Cardiac muscle cell (in vitro differentiated cells and primary cell): ENCODE measurements around the gene CKAP2L. TPM values are rescaled to one million over a fixed set of nuclear protein-coding genes. Genes with fewer than 3 reads are reported as not detected.

Experiments
- DNase-seq, 2 donors: peaks; one replicate each; pipeline versions ENCODE4 v3.0.0 to v3.0.0-alpha.2; 2010 to 2017; ENCODE audit warnings: low read depth in 1 of 2, low spot score in 1 of 2
- H3K27ac ChIP-seq: fragments of 200-600 bp; sonication (generic); 2 replicates; pipeline ENCODE4 v1.5.1; 2016
- H3K27me3 ChIP-seq: fragments of 200-600 bp; sonication (generic); 2 replicates; pipeline ENCODE4 v1.6.0; 2016; ENCODE audit warnings: control low read depth
- H3K36me3 ChIP-seq: fragments of 200-600 bp; sonication (generic); 2 replicates; pipeline ENCODE4 v1.5.1; 2016; ENCODE audit warnings: control low read depth
- H3K4me1 ChIP-seq: fragments of 200-600 bp; sonication (generic); 2 replicates; pipeline ENCODE4 v1.8.1; 2017; ENCODE audit warnings: low read depth, mild to moderate bottlenecking, mixed run types
- H3K4me3 ChIP-seq: fragments of 200-600 bp; sonication (generic); 2 replicates; pipeline ENCODE4 v1.5.1; 2016; ENCODE audit warnings: mild to moderate bottlenecking
- H3K9me3 ChIP-seq: fragments of 200-600 bp; sonication (generic); 2 replicates; pipeline ENCODE4 v1.5.1; 2017; ENCODE audit warnings: low read depth, mild to moderate bottlenecking, control low read depth
- polyA plus RNA-seq: library from polyadenylated mRNA; unstranded; fragments of >200 nt; fragmentation: Nextera tagmentation; extraction: Ambion mirVana; gene quantifications from 2 replicates; pipeline ENCODE4 v1.2.1, GENCODE V29; 2016
- total RNA-seq: library from RNA; depleted of rRNA; stranded (reverse); fragments of >200 nt; gene quantifications from 2 replicates; pipeline ENCODE4 v1.2.3, GENCODE V29; 2016
- TF ChIP-seq, protein P1 (sequence below): IDR thresholded peaks from 2 replicates; pipeline ENCODE4 v1.5.1; 2012; ENCODE audit warnings: low read depth, mild to moderate bottlenecking, low read length

CKAP2L gene
- total and polyA plus RNA-seq, 2 experiments from 2014 or later: 4.0 to 13.7 TPM

DNA sequence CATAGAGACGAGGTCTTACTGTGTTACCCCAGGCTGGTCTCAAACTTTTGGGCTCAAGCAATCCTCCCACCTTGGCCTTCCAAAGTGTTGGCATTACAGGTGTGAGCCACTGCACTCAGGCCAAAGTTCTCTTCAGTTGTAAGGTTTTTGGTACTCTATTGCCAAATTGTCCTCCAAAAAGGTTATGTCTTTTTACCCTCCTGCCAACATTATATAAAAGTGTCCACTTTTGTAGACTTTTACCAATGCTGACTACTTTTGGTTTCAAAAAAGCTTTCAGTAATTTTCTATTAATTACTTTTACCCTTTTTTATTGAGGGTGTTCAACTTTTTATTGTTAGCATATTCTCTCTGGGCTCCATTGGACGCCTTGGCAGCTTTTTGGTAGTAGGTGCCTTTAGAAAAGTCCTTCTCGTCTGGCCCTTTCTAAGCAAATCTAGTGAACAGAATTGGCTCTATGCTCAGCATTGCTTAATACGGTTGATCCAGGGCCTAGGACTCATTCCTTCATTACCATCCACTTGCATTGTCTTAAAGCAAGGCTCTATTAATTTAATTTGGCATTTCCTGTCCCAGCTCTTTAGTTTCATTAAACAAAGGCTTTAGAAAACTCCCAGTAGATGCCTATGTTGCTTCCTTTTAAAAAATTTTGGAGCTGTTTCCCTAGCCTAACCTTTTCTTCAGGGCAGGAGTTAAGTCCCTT, 36.6 kb upstream of the CKAP2L start:
- Histone ChIP-seq H3K4me1 (no peaks in the 10 kb centered on the region), H3K27ac (no peak overlapping the region), H3K27me3 (no peaks in the 10 kb centered on the region), H3K36me3 (no peaks in the 10 kb centered on the region), H3K9me3 (no peaks in the 10 kb centered on the region), H3K4me3 (no peak overlapping the region)
- DNase-seq: no peak
- TF ChIP-seq, protein P1, sequence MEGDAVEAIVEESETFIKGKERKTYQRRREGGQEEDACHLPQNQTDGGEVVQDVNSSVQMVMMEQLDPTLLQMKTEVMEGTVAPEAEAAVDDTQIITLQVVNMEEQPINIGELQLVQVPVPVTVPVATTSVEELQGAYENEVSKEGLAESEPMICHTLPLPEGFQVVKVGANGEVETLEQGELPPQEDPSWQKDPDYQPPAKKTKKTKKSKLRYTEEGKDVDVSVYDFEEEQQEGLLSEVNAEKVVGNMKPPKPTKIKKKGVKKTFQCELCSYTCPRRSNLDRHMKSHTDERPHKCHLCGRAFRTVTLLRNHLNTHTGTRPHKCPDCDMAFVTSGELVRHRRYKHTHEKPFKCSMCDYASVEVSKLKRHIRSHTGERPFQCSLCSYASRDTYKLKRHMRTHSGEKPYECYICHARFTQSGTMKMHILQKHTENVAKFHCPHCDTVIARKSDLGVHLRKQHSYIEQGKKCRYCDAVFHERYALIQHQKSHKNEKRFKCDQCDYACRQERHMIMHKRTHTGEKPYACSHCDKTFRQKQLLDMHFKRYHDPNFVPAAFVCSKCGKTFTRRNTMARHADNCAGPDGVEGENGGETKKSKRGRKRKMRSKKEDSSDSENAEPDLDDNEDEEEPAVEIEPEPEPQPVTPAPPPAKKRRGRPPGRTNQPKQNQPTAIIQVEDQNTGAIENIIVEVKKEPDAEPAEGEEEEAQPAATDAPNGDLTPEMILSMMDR: no peak

DNA sequence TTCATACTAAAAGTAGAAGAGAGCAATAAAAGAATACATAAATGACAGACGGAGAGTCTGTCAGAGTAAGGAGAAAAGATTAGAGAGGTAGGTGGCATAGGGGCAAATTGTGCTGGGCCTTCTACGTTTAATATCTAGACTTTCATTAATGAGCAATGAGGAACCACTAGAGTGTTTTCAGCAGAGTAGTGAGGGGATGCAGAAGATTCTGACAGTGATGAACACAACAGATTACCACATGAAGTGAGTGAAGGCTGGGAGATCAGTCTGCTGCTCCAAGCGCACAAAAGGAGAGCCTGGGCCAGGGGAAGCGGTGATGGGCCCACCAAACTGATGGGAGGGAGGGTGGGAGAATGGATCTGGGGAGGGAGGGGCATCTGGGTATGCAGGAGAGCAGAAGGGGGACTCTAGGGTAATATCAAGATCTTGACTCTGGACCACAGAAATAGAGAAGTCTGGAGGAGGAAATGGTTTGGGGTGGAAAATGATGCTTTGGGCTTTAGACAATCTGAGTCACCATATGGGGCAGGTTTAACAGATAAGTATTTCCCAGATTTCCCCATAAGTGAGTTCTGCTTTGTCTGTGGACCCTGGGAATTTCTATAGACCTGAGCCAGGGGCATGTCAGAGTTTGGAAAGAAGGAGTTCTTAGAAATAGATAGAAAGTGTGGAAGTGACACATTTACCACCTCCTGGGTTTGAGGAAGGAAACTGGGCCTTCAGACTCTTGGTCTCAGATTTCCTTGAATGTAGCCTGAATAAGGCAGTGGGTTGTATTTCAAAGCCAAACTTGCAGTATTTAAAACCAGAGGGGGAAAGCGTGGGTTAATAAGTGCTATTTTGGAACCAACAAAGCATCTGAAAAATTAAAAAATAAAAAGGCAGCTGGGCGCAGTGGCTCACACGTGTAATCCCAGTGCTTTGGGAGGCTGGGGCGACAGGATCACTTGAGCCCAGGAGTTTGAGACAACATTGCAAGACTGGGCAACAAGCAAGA, 34.9 kb upstream of the CKAP2L start:
- Histone ChIP-seq H3K4me1 (no peaks in the 10 kb centered on the region), H3K27me3 (no peaks in the 10 kb centered on the region), H3K4me3 (no peak overlapping the region), H3K27ac (no peak overlapping the region), H3K9me3 (no peaks in the 10 kb centered on the region), H3K36me3 (no peaks in the 10 kb centered on the region)
- TF ChIP-seq, protein P1: no peak
- peak in 1 of 2 donors; percentile 43 for DNase-seq

DNA sequence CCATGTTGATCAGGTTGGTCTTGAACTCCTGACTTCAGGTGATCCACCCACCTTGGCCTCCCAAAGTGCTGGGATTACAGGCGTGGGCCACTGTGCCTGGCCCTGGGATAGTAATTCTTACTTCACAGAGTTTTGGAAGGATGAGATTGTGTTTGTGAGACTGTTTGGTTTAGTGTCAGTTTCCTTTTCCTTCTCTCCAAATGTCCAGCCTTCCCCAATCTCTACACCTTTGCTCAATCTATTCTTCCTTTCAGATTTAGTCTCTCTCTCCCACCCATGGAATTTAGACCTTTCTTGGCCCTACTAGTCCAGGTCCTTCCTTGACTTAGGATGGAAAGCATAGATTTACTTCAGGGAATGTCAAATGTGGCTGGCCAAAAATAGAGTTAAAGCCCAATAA, 32.1 kb upstream of the CKAP2L start:
- no peak overlapping the region for H3K27ac ChIP-seq
- no peaks in the 10 kb centered on the region for H3K4me1 ChIP-seq
- H3K4me3 ChIP-seq: no peak overlapping the region
- no peaks in the 10 kb centered on the region for H3K27me3 ChIP-seq
- no peaks in the 10 kb centered on the region for H3K9me3 ChIP-seq
- DNase-seq: no peak
- no peaks in the 10 kb centered on the region for H3K36me3 ChIP-seq
- TF ChIP-seq, protein P1: no peak

DNA sequence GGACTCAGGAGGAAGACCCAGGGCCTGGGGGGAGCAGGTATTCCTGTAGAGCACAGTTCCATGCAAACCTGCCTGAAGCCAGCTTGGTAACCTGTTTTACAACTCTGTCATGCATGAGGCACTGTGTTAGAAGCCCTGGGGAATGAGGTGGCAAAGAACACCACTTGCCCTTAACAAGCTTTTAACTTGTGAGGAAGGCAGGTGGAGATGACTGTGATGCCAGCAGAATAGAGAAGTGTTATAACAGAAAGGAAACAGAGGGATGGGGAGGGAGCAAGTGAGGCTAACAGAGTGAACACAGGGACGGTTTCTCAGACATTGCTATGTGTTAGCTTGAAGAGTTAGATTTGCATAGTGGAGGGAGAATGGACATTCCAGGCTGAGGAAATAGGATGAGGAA, 31.4 kb upstream of the CKAP2L start:
- TF ChIP-seq, protein P1: no peak
- no peaks in the 10 kb centered on the region for H3K9me3 ChIP-seq
- H3K4me1 ChIP-seq: no peaks in the 10 kb centered on the region
- H3K27ac ChIP-seq: no peak overlapping the region
- H3K27me3 ChIP-seq: no peaks in the 10 kb centered on the region
- no peaks in the 10 kb centered on the region for H3K36me3 ChIP-seq
- no peak for DNase-seq
- H3K4me3 ChIP-seq: no peak overlapping the region

DNA sequence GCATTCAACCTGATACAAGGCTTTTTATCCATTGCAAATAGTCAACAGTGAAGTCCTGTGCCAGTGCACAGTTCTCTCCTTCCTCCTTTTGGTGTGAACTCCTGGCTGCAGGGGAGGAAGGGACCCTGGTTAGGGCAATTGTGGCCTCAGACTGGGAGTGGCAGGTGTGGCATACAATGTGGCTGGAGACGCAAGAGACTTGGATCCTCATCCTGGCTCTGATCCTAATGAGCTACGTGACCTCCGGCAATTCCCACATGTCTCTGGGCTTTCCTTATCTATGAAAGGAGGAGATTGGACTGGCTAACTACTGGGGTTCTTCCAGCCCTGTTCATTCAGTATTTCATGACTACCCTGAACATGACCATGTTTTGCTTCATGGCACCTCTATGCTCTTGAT, 30.4 kb upstream of the CKAP2L start:
- TF ChIP-seq, protein P1: no peak
- Histone ChIP-seq H3K27me3 (no peaks in the 10 kb centered on the region), H3K4me3 (no peak overlapping the region), H3K27ac (no peak overlapping the region), H3K4me1 (no peaks in the 10 kb centered on the region), H3K9me3 (no peaks in the 10 kb centered on the region), H3K36me3 (no peaks in the 10 kb centered on the region)
- DNase-seq: no peak
